H9 (cell line): ENCODE measurements around the gene DLG5. TPM values are rescaled to one million over a fixed set of nuclear protein-coding genes. Genes with fewer than 3 reads are reported as not detected.

Experiments used
- DNase-seq: peaks from one replicate; pipeline ENCODE4 v3.0.0-alpha.2; 2017
- H2AFZ ChIP-seq: one replicate; pipeline ENCODE4 v1.6.1; 2013; ENCODE audit warnings: mild to moderate bottlenecking, low read length, control low read depth, moderate library complexity
- H2AK5ac ChIP-seq: 2 replicates; pipeline ENCODE4 v1.6.1; 2013; ENCODE audit warnings: low read length, control low read depth, mixed read lengths; ENCODE audit not compliant: insufficient read length
- H2BK120ac ChIP-seq: one replicate; pipeline ENCODE4 v1.6.1; 2013; ENCODE audit warnings: low read depth, mild to moderate bottlenecking, low read length, control low read depth, inconsistent platforms; ENCODE audit not compliant: poor library complexity, severe bottlenecking
- H2BK12ac ChIP-seq: 2 replicates; pipeline ENCODE4 v1.6.1; 2013; ENCODE audit warnings: low read length, control low read depth, mixed read lengths, low read depth; ENCODE audit not compliant: insufficient read length
- H2BK15ac ChIP-seq: 2 replicates; pipeline ENCODE4 v1.6.1; 2013; ENCODE audit warnings: low read depth, low read length, control low read depth
- H2BK20ac ChIP-seq: one replicate; pipeline ENCODE4 v1.6.1; 2013; ENCODE audit warnings: low read depth, mild to moderate bottlenecking, low read length, control low read depth, inconsistent platforms; ENCODE audit not compliant: poor library complexity, severe bottlenecking
- H2BK5ac ChIP-seq: 2 replicates; pipeline ENCODE4 v1.6.1; 2013; ENCODE audit warnings: low read length, control low read depth, mixed read lengths; ENCODE audit not compliant: insufficient read length
- H3K14ac ChIP-seq: 2 replicates; pipeline ENCODE4 v1.6.1; 2013; ENCODE audit warnings: low read length, control low read depth; ENCODE audit not compliant: insufficient read depth
- H3K18ac ChIP-seq: 2 replicates; pipeline ENCODE4 v1.6.1; 2013; ENCODE audit warnings: low read depth, mild to moderate bottlenecking, mixed read lengths, low read length, control low read depth; ENCODE audit not compliant: insufficient read length
- H3K23ac ChIP-seq: 2 replicates; pipeline ENCODE4 v1.6.1; 2013; ENCODE audit warnings: low read length, control low read depth, mixed read lengths, low read depth; ENCODE audit not compliant: insufficient read length
- H3K23me2 ChIP-seq: 2 replicates; pipeline ENCODE4 v1.6.1; 2013; ENCODE audit warnings: low read depth, mild to moderate bottlenecking, mixed read lengths, low read length, control low read depth; ENCODE audit not compliant: insufficient read length, poor library complexity, severe bottlenecking
- H3K27ac ChIP-seq: 2 replicates; pipeline ENCODE4 v1.5.1; 2013; ENCODE audit warnings: low read length, control low read depth, mixed read lengths, low read depth; ENCODE audit not compliant: insufficient read length
- H3K27me3 ChIP-seq: 2 replicates; pipeline ENCODE4 v1.6.1; 2013; ENCODE audit warnings: low read length, control low read depth, inconsistent platforms; ENCODE audit not compliant: insufficient read depth
- H3K4ac ChIP-seq: 2 replicates; pipeline ENCODE4 v1.6.1; 2013; ENCODE audit warnings: low read depth, mild to moderate bottlenecking, control low read depth, inconsistent platforms, low read length, moderate library complexity
- H3K4me1 ChIP-seq: 2 replicates; pipeline ENCODE4 v1.6.1; 2013; ENCODE audit warnings: low read length, control low read depth, inconsistent platforms; ENCODE audit not compliant: insufficient read depth
- H3K4me2 ChIP-seq: 2 replicates; pipeline ENCODE4 v1.6.1; 2013; ENCODE audit warnings: low read length, control low read depth, mixed read lengths; ENCODE audit not compliant: insufficient read length, insufficient read depth
- H3K56ac ChIP-seq: 2 replicates; pipeline ENCODE4 v1.6.1; 2013; ENCODE audit warnings: low read depth, mild to moderate bottlenecking, mixed read lengths, low read length, control low read depth; ENCODE audit not compliant: insufficient read length
- H3K79me1 ChIP-seq: 2 replicates; pipeline ENCODE4 v1.6.1; 2013; ENCODE audit warnings: low read depth, mild to moderate bottlenecking, moderate library complexity, low read length, control low read depth, inconsistent platforms; ENCODE audit not compliant: insufficient read depth, poor library complexity, severe bottlenecking
- H3K79me2 ChIP-seq: 2 replicates; pipeline ENCODE4 v1.6.1; 2013; ENCODE audit warnings: low read length, control low read depth, inconsistent platforms; ENCODE audit not compliant: insufficient read depth
- H3K9ac ChIP-seq: 2 replicates; pipeline ENCODE4 v1.6.1; 2013; ENCODE audit warnings: low read length, control low read depth, mixed read lengths; ENCODE audit not compliant: insufficient read length; ENCODE audit errors: extremely low read depth
- H3K9me3 ChIP-seq: one replicate; pipeline ENCODE4 v1.6.1; 2013; ENCODE audit warnings: low read depth, low read length, inconsistent platforms; ENCODE audit not compliant: control insufficient read depth
- H3T11ph ChIP-seq: one replicate; pipeline ENCODE4 v1.6.1; 2013; ENCODE audit warnings: mild to moderate bottlenecking, low read length, control low read depth, inconsistent platforms
- H4K20me1 ChIP-seq: one replicate; pipeline ENCODE4 v1.6.1; 2013; ENCODE audit not compliant: control insufficient read depth, insufficient read length, insufficient read depth
- H4K5ac ChIP-seq: 2 replicates; pipeline ENCODE4 v1.6.1; 2013; ENCODE audit warnings: low read depth, mild to moderate bottlenecking, mixed read lengths, low read length, control low read depth; ENCODE audit not compliant: insufficient read length
- H4K8ac ChIP-seq: replicated peaks from 2 replicates; pipeline ENCODE4 v1.6.1; 2013; ENCODE audit warnings: low read length, control low read depth, mixed read lengths, low read depth; ENCODE audit not compliant: insufficient read length
- H4K91ac ChIP-seq: 2 replicates; pipeline ENCODE4 v1.6.1; 2013; ENCODE audit warnings: low read depth, mild to moderate bottlenecking, moderate library complexity, mixed read lengths, low read length, control low read depth; ENCODE audit not compliant: insufficient read length
- H3K27ac Mint-ChIP-seq, 3 experiments: 2 replicates in 2 of 3; 3 replicates in 1 of 3; pipeline ENCODE4 v1.8.0; 2020 to 2021; ENCODE audit warnings: mixed read lengths in 3 of 3, mild to moderate bottlenecking in 1 of 3, moderate library complexity in 1 of 3
- H3K27me3 Mint-ChIP-seq: 2 replicates; pipeline ENCODE4 v1.8.0; 2021; ENCODE audit warnings: low read depth, mild to moderate bottlenecking, moderate library complexity, mixed read lengths
- H3K36me3 Mint-ChIP-seq, 3 experiments: 2 replicates in 2 of 3; 3 replicates in 1 of 3; pipeline ENCODE4 v1.8.0; 2020 to 2021; ENCODE audit warnings: low read depth in 3 of 3, mixed read lengths in 3 of 3; ENCODE audit not compliant: insufficient read depth in 1 of 3
- H3K4me1 Mint-ChIP-seq, 2 experiments: 2 replicates each; pipeline ENCODE4 v1.8.0; 2020; ENCODE audit warnings: mixed read lengths in 2 of 2
- H3K4me3 Mint-ChIP-seq, 2 experiments: 2 replicates in 1 of 2; 3 replicates in 1 of 2; pipeline ENCODE4 v1.8.0; 2020 to 2021; ENCODE audit warnings: mild to moderate bottlenecking in 2 of 2, mixed read lengths in 2 of 2, moderate library complexity in 1 of 2
- H3K9me3 Mint-ChIP-seq, 2 experiments: 2 replicates in 1 of 2; 3 replicates in 1 of 2; pipeline ENCODE4 v1.8.0; 2020; ENCODE audit warnings: mild to moderate bottlenecking in 2 of 2, mixed read lengths in 2 of 2, moderate library complexity in 1 of 2
- CTCF ChIP-seq: fragments of 200-600 bp; sonication (generic); conservative IDR thresholded peaks from 3 replicates; pipeline ENCODE4 v1.8.0; 2021; ENCODE audit warnings: antibody characterized with exemption, mild to moderate bottlenecking
- WGBS: extraction: QIAGEN DNeasy Blood & Tissue Kit; methylation state at CpG from one replicate; pipeline ENCODE4 v1.1.7; 2013; ENCODE audit warnings: missing lambda C conversion rate, low lambda C conversion rate, mixed read lengths; ENCODE audit not compliant: insufficient read length; ENCODE audit errors: extremely low coverage; 5-methylcytosine and 5-hydroxymethylcytosine counted together
- total RNA-seq: library from RNA; stranded (reverse); gene quantifications from 2 replicates; pipeline ENCODE4 v1.2.1, GENCODE V29; 2021

The DLG5 gene
- total RNA-seq, 1 experiment from 2014 or later = 67.4 TPM

GRCh38 chr10:77865580-77866324, 60.8 kb downstream of the DLG5 start:
- H3K79me1 ChIP-seq = no peaks in the 10 kb centered on the region
- Mint-ChIP-seq H3K27me3 (no peaks in the 10 kb centered on the region), H3K4me3 (peak overlapping the region in 1 of 2 experiments; percentile 36; a peak in 2 of 5 replicates), H3K27ac (peak overlapping the region; percentile 50 to 92 (median 85); a peak in 6 of 7 replicates), H3K9me3 (no peaks in the 10 kb centered on the region), H3K36me3 (peaks cover 4 to 56% (median 15%) of the 10 kb centered on the region in 3 experiments), H3K4me1 (peaks cover 51 to 60% of the 10 kb centered on the region in 2 experiments)
- H2BK5ac ChIP-seq = no peak overlapping the region
- no peak overlapping the region for H2BK15ac ChIP-seq
- H3K4me1 ChIP-seq = peaks cover 6% of the 10 kb centered on the region; the same call in 1 of the 2 replicates
- H2BK12ac ChIP-seq = no peak overlapping the region
- WGBS = no CpG with 5 or more reads among the region's 17 CpGs
- no peaks in the 10 kb centered on the region for H3K27me3 ChIP-seq
- no peak overlapping the region for H2BK20ac ChIP-seq
- H4K5ac ChIP-seq = no peak overlapping the region
- DNase-seq = peak; percentile 51
- no peak overlapping the region for H3K4me2 ChIP-seq
- H3K23ac ChIP-seq = no peak overlapping the region
- no peaks in the 10 kb centered on the region for H3K23me2 ChIP-seq
- no peaks in the 10 kb centered on the region for H3K9me3 ChIP-seq
- no peak overlapping the region for H3K14ac ChIP-seq
- H2AK5ac ChIP-seq = no peak overlapping the region
- H3K79me2 ChIP-seq = no peaks in the 10 kb centered on the region; the same call in 1 of the 2 replicates
- no peak overlapping the region for H3K4ac ChIP-seq
- H4K8ac ChIP-seq = no peak overlapping the region
- H4K91ac ChIP-seq = no peak overlapping the region
- no peak overlapping the region for H2AFZ ChIP-seq
- H3K27ac ChIP-seq = no peak overlapping the region
- no peak overlapping the region for H2BK120ac ChIP-seq
- no peak overlapping the region for H3K56ac ChIP-seq
- no peaks in the 10 kb centered on the region for H4K20me1 ChIP-seq
- no peak overlapping the region for H3K9ac ChIP-seq
- H3T11ph ChIP-seq = no peak overlapping the region
- no peak for TF ChIP-seq CTCF
- no peak overlapping the region for H3K18ac ChIP-seq
